Pulmonary artery endothelial cell (primary cell): ENCODE measurements around the gene IFRD2. TPM values are rescaled to one million over a fixed set of nuclear protein-coding genes. Genes with fewer than 3 reads are reported as not detected.
"Not testable (repeated sequence)": the region's sequence is repeated elsewhere in the genome, so short reads cannot be mapped to it uniquely, and the experiment has no call there.

Experiments used
- DNase-seq: peaks from one replicate; pipeline ENCODE4 v3.0.0-alpha.2; 2011; ENCODE audit warnings: low read depth, low spot score
- total RNA-seq: library from RNA; depleted of rRNA; stranded (reverse); fragments of >200 nt; gene quantifications from 2 replicates; pipeline ENCODE4 v1.2.3, GENCODE V29; 2014

Gene IFRD2
- total RNA-seq, 1 donor from 2014 or later, result 148 TPM

GRCh38 chr3:50268276-50268675 is 24.0 kb downstream of the IFRD2 start:
- no peak for DNase-seq

- no peak for DNase-seq
These were observed 24.8 kb downstream of the IFRD2 start for GRCh38 chr3:50267280-50267913.

- no peak for DNase-seq
These were observed 25.4 kb downstream of the IFRD2 start for GRCh38 chr3:50266836-50267235.

- no peak for DNase-seq
These were observed 26.2 kb downstream of the IFRD2 start for GRCh38 chr3:50266017-50266416.

GRCh38 chr3:50265571-50265970 is 26.7 kb downstream of the IFRD2 start:
- no peak for DNase-seq

- DNase-seq, result no peak
These were observed 27.2 kb downstream of the IFRD2 start for GRCh38 chr3:50264964-50265485.

GRCh38 chr3:50264383-50264963 is 27.8 kb downstream of the IFRD2 start:
- no peak for DNase-seq

GRCh38 chr3:50263478-50264382 is 28.5 kb downstream of the IFRD2 start:
- DNase-seq, result no peak

- no peak for DNase-seq
These were observed 29.5 kb downstream of the IFRD2 start for GRCh38 chr3:50262778-50263177.

- DNase-seq, result not testable (repeated sequence)
These were observed 30.0 kb downstream of the IFRD2 start for GRCh38 chr3:50262200-50262599.

GRCh38 chr3:50261505-50261904 is 30.7 kb downstream of the IFRD2 start:
- DNase-seq, result no peak

DNA sequence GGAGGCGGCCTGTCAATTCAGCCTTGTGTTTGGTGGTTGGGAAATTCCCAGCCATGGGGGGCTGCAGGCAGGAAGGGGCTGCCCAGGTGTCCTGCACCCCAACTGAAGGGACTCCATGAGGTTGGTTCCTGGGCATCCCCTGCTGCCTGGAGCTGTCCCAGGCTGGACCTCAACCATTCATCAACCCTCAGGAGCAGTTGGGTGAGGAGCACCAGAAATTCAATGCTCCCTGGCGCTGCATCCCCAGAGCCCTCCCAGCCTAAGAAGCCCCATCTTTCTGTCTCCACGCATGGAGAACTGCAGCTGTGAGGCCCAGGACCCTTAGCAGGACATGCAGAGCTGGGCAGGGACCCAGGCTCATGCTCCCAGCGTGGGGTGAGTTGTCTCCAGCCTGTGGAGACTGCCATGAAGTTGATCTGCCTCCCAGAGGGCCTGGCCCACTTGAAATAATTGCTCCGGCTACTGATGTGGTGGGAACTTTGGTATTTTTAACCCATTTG is 31.2 kb downstream of the IFRD2 start:
- no peak for DNase-seq

DNA sequence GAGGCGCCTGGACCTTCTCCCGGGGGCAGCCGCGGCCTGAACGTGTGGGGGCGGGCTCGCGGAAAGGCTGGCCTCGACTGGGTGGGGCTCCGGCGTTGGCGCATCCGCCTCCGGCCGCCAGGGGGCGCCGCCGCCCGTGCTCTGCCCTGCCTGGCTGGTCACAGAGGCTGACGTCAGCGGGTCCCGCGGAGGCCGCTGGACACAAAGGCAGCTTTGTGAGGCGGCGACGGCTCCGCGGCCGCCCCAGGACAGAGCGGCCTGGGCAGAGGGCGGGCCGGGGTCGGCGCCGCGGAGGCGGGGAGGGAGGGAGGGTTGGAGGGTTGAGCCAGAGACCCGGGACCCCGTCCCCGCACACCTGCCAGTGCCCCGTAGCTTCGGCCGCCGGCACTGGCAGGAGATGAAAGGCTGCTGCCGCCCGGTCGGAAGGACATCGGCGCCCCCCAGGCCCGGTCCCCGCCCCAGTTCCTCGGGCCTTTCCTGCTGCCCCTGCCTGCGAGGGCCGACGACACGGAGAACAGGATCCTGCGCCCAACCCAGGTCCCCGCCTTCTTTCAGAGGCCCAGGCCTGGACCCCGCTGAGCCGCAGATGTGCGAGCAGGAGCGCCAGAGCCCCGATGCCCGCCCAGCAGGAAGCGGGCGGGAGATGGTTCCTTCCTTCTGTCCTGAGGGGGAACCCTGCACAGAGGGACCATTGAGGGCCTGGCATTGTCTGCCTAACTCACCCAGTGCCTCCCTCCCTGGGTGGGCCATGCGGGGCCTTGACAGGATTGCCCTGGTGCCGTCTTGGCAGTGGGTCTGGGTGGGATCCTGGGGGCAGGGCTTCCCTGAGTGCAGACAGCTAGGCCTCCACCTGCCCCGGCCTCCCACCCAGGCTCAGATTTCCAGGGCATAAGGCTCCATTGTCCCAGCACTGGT is 31.9 kb downstream of the IFRD2 start:
- DNase-seq, result peak; percentile 63

GRCh38 chr3:50259432-50260026 is 32.7 kb downstream of the IFRD2 start:
- DNase-seq, result no peak

- DNase-seq, result no peak
These were observed 33.2 kb downstream of the IFRD2 start for GRCh38 chr3:50258979-50259378.

- DNase-seq, result no peak
These were observed 34.1 kb downstream of the IFRD2 start for GRCh38 chr3:50258029-50258680.

DNA sequence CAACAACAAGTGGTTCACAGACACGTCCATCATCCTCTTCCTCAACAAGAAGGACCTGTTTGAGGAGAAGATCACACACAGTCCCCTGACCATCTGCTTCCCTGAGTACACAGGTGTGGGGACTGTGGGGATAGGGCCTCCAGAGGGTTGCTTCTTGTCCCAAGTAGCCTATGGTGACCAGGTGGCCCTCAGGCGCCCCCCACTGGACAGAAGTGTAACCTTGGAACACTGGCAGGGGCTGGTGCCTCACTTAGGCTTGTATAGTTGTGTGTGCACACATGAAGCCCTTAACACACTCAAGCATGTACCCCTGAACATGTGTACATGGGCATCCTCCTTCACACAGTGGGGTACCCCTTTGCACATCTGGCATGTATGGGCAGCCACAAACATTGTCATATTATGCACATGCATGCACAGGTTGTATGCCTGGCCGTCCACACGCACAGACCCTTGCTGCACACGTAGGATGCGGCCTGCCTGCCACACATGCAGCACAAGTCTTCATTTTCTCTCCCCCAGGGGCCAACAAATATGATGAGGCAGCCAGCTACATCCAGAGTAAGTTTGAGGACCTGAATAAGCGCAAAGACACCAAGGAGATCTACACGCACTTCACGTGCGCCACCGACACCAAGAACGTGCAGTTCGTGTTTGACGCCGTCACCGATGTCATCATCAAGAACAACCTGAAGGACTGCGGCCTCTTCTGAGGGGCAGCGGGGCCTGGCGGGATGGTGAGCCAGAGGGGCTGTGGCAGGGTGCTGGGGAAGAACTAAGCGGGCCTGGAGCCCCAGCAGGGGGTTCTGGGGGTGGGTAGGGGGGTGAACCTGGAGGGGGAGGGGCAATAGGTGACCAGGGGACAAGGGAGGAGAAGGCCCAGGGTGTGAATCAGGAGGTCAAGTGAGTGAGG is 35.0 kb downstream of the IFRD2 start:
- no peak for DNase-seq

DNA sequence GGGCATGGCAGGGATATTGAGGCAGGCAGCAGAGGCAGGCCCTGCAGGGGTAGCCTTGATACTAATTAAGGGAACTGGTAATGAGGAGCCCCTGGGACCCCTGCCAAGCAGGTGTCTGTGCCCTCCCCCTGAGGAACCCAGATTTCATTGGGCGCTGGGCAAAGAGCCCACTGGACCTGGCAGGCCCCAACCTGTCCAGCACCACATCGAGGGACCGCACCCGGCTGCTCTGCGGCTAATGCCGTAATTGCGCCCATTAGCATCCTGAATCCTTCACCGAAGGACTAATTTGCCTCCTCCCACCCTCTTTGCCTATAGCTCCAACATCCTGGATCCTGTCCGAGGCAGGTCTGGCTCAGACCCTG is 37.0 kb downstream of the IFRD2 start:
- DNase-seq, result no peak
